Occipital lobe (tissue), 2 donors: ENCODE data around the gene SCAMP3. TPM values are rescaled to one million over a fixed set of nuclear protein-coding genes. Genes with fewer than 3 reads are reported as not detected.
"Not testable (repeated sequence)": the region's sequence is repeated elsewhere in the genome, so short reads cannot be mapped to it uniquely, and the experiment has no call there.

Experiments used
- DNase-seq: peaks from one replicate; lab custom pipeline; 2025; lab: John Stamatoyannopoulos, UW
- total RNA-seq: library from RNA; depleted of rRNA; stranded (reverse); fragments of >200 nt; gene quantifications from one replicate; pipeline ENCODE4 v1.2.3, GENCODE V29; 2014

Gene SCAMP3
- total RNA-seq = 19.5 TPM

GRCh38 chr1:155261852-155262673 is at the start of gene SCAMP3:
Gene SCAMP3 (minus strand): TSS chr1:155262360. CDS start chr1:155262151, 209 bp downstream.
- peak; percentile 94 for DNase-seq

GRCh38 chr1:155309423-155310021 is 47.4 kb upstream of the SCAMP3 start:
- no peak for DNase-seq

GRCh38 chr1:155308493-155309422 is 46.6 kb upstream of the SCAMP3 start, which contains the start of gene FDPS:
Gene FDPS (plus strand): TSS chr1:155308866. CDS start chr1:155309790, 924 bp downstream.
- peak; percentile 99 for DNase-seq

- DNase-seq = no peak
Measured at GRCh38 chr1:155307247-155307740, 45.1 kb upstream of the SCAMP3 start.

- DNase-seq = no peak
Measured at GRCh38 chr1:155305881-155306391, 43.8 kb upstream of the SCAMP3 start.

- no peak for DNase-seq
Measured at GRCh38 chr1:155304558-155305063, 42.5 kb upstream of the SCAMP3 start.

GRCh38 chr1:155301342-155301841 is 39.2 kb upstream of the SCAMP3 start, which contains the start of gene PKLR:
Gene PKLR (minus strand): TSS chr1:155301438. CDS start chr1:155301395, 43 bp downstream.
- DNase-seq = no peak

- no peak for DNase-seq
Measured at GRCh38 chr1:155300553-155301329, 38.6 kb upstream of the SCAMP3 start.

GRCh38 chr1:155300024-155300423 is 37.9 kb upstream of the SCAMP3 start:
- no peak for DNase-seq

GRCh38 chr1:155297384-155297783 is 35.2 kb upstream of the SCAMP3 start:
- DNase-seq = no peak

GRCh38 chr1:155296661-155297060 is 34.5 kb upstream of the SCAMP3 start:
- no peak for DNase-seq

GRCh38 chr1:155295942-155296267 is 33.7 kb upstream of the SCAMP3 start:
- DNase-seq = no peak

- no peak for DNase-seq
Measured at GRCh38 chr1:155295183-155295941, 33.2 kb upstream of the SCAMP3 start.

GRCh38 chr1:155294520-155295182 is 32.5 kb upstream of the SCAMP3 start:
- DNase-seq = no peak

- no peak for DNase-seq
Measured at GRCh38 chr1:155293086-155293749, 31.1 kb upstream of the SCAMP3 start.

GRCh38 chr1:155291006-155291405 is 28.8 kb upstream of the SCAMP3 start:
- not testable (repeated sequence) for DNase-seq

- DNase-seq = no peak
Measured at GRCh38 chr1:155287987-155288543, 25.9 kb upstream of the SCAMP3 start.

GRCh38 chr1:155286544-155286943 is 24.4 kb upstream of the SCAMP3 start:
- DNase-seq = no peak
